Smooth muscle cell (in vitro differentiated cells): ENCODE results near the gene DDX60. TPM values are rescaled to one million over a fixed set of nuclear protein-coding genes. Genes with fewer than 3 reads are reported as not detected.

Source experiments
- DNase-seq: peaks from one replicate; lab custom pipeline; 2025; ENCODE audit not compliant: unreplicated experiment; lab: John Stamatoyannopoulos, UW
- H2AFZ ChIP-seq: fragments of 200-600 bp; sonication (generic); 2 replicates; pipeline ENCODE4 v1.6.0; 2016; ENCODE audit warnings: antibody characterized with exemption, low read depth, mild to moderate bottlenecking
- H3F3A ChIP-seq: fragments of 200-600 bp; sonication (generic); 2 replicates; pipeline ENCODE4 v1.6.0; 2017; ENCODE audit warnings: antibody characterized with exemption, low read depth
- H3K27ac ChIP-seq: fragments of 200-600 bp; sonication (generic); 2 replicates; pipeline ENCODE4 v1.5.1; 2016; ENCODE audit warnings: low read depth, mild to moderate bottlenecking
- H3K27me3 ChIP-seq: fragments of 200-600 bp; sonication (generic); 2 replicates; pipeline ENCODE4 v1.6.1; 2016; ENCODE audit warnings: low read depth, mild to moderate bottlenecking
- H3K36me3 ChIP-seq: fragments of 200-600 bp; sonication (generic); 2 replicates; pipeline ENCODE4 v1.5.1; 2016; ENCODE audit warnings: low read depth
- H3K4me1 ChIP-seq: fragments of 200-600 bp; sonication (generic); 2 replicates; pipeline ENCODE4 v1.5.1; 2016; ENCODE audit warnings: low read depth
- H3K4me2 ChIP-seq: fragments of 200-600 bp; sonication (generic); 2 replicates; pipeline ENCODE4 v1.6.0; 2016; ENCODE audit warnings: mild to moderate bottlenecking
- H3K4me3 ChIP-seq: fragments of 200-600 bp; sonication (generic); 2 replicates; pipeline ENCODE4 v1.5.1; 2016; ENCODE audit warnings: mild to moderate bottlenecking
- H3K79me2 ChIP-seq: fragments of 200-600 bp; sonication (generic); 2 replicates; pipeline ENCODE4 v1.6.0; 2016; ENCODE audit warnings: low read depth, mild to moderate bottlenecking
- H3K9ac ChIP-seq: fragments of 200-600 bp; sonication (generic); 2 replicates; pipeline ENCODE4 v1.6.0; 2016; ENCODE audit warnings: low read depth
- H3K9me3 ChIP-seq: fragments of 200-600 bp; sonication (generic); replicated peaks from 2 replicates; pipeline ENCODE4 v1.5.1; 2016; ENCODE audit warnings: low read depth
- H4K20me1 ChIP-seq: fragments of 200-600 bp; sonication (generic); 2 replicates; pipeline ENCODE4 v1.6.0; 2016; ENCODE audit warnings: low read depth
- CTCF ChIP-seq: fragments of 200-600 bp; sonication (generic); IDR thresholded peaks from 2 replicates; pipeline ENCODE4 v1.5.1; 2017; ENCODE audit warnings: borderline replicate concordance, mild to moderate bottlenecking, antibody characterized with exemption; ENCODE audit not compliant: insufficient read depth, poor library complexity, severe bottlenecking
- WGBS: methylation state at CpG from one replicate; pipeline ENCODE4 v1.1.7; 2016; ENCODE audit warnings: low lambda C conversion rate; 5-methylcytosine and 5-hydroxymethylcytosine counted together
- polyA plus RNA-seq: library from polyadenylated mRNA; unstranded; fragments of >200 nt; fragmentation: Nextera tagmentation; extraction: Ambion mirVana; gene quantifications from 2 replicates; pipeline ENCODE4 v1.2.1, GENCODE V29; 2016
- total RNA-seq: library from RNA; depleted of rRNA; stranded (reverse); fragments of >200 nt; gene quantifications from 2 replicates; pipeline ENCODE4 v1.2.3, GENCODE V29; 2014

Gene DDX60
- total and polyA plus RNA-seq, 2 experiments from 2014 or later = 0.87 to 6.7 TPM

DNA sequence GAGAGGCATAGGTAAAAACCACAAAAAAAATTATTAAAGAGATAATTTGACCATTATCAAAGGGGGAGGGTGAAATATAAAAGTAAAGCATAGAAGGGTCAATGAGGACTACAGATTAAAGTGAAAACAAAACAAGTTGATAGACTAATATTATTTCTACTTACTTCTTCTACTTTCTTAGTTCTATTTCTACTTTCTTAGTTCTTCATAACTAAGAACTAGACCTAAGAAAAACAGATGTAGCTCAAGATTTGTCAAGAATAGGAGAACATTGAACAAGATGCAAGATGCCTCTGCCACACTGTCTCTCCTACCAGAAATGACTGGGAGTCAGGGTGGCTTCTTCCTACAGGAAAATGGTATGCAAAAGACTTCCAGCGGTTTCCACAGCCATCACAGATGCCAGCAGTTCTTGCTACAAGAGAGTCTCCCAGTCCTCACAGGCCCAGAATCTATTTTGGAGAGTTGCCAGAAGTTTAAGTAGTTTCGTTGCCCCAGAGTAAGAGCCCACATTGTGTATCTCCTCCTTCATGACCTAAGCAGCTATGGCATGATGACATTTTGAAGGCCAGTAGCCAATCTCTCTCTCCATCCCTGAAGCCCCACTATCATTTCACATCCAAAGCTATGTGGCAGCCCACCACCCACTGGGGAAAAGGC, 42.9 kb upstream of the DDX60 start:
- no peak overlapping the region for H3K4me2 ChIP-seq
- no peak overlapping the region for H2AFZ ChIP-seq
- DNase-seq = no peak
- H3K9me3 ChIP-seq = no peaks in the 10 kb centered on the region
- no peak overlapping the region for H3K27ac ChIP-seq
- no peak for TF ChIP-seq CTCF
- no peaks in the 10 kb centered on the region for H3K27me3 ChIP-seq
- no peak overlapping the region for H3K9ac ChIP-seq
- H3K4me1 ChIP-seq = no peaks in the 10 kb centered on the region
- no peaks in the 10 kb centered on the region for H3K79me2 ChIP-seq
- no peak overlapping the region for H3K4me3 ChIP-seq
- H3K36me3 ChIP-seq = no peaks in the 10 kb centered on the region
- H3F3A ChIP-seq = no peaks in the 10 kb centered on the region
- 92% methylated on average over 2 of the region's 2 CpGs for WGBS
- H4K20me1 ChIP-seq = no peaks in the 10 kb centered on the region

- Histone ChIP-seq H3K4me3 (no peak overlapping the region), H4K20me1 (no peaks in the 10 kb centered on the region), H3K4me2 (no peak overlapping the region), H3K9me3 (no peaks in the 10 kb centered on the region), H3K79me2 (no peaks in the 10 kb centered on the region), H3K36me3 (no peaks in the 10 kb centered on the region), H2AFZ (no peak overlapping the region), H3K4me1 (no peaks in the 10 kb centered on the region), H3K9ac (no peak overlapping the region), H3K27me3 (no peaks in the 10 kb centered on the region), H3K27ac (no peak overlapping the region), H3F3A (no peaks in the 10 kb centered on the region)
- 76% methylated on average over 2 of the region's 2 CpGs for WGBS
- DNase-seq = no peak
- no peak for TF ChIP-seq CTCF
Measured at GRCh38 chr4:168360271-168360670, 41.7 kb upstream of the DDX60 start.

GRCh38 chr4:168357941-168358340, 39.4 kb upstream of the DDX60 start:
- DNase-seq = no peak
- Histone ChIP-seq H3K36me3 (no peaks in the 10 kb centered on the region), H3F3A (no peaks in the 10 kb centered on the region), H4K20me1 (no peaks in the 10 kb centered on the region), H3K9ac (no peak overlapping the region), H3K4me3 (no peak overlapping the region), H3K27me3 (no peaks in the 10 kb centered on the region), H3K79me2 (no peaks in the 10 kb centered on the region), H3K4me2 (no peak overlapping the region), H2AFZ (no peak overlapping the region), H3K4me1 (no peaks in the 10 kb centered on the region), H3K27ac (no peak overlapping the region), H3K9me3 (no peaks in the 10 kb centered on the region)
- no peak for TF ChIP-seq CTCF
- 47% methylated on average over 2 of the region's 2 CpGs for WGBS

- Histone ChIP-seq H3K36me3 (no peaks in the 10 kb centered on the region), H3K4me3 (no peak overlapping the region), H3K27ac (no peak overlapping the region), H3K4me2 (no peak overlapping the region), H3K27me3 (no peaks in the 10 kb centered on the region), H3F3A (no peaks in the 10 kb centered on the region), H3K9me3 (no peaks in the 10 kb centered on the region), H3K9ac (no peak overlapping the region), H2AFZ (no peak overlapping the region), H4K20me1 (no peaks in the 10 kb centered on the region), H3K79me2 (no peaks in the 10 kb centered on the region), H3K4me1 (no peaks in the 10 kb centered on the region)
- no peak for TF ChIP-seq CTCF
- WGBS = 71% methylated on average over 1 of the region's 1 CpG
- DNase-seq = no peak
Measured at GRCh38 chr4:168353746-168354145, 35.2 kb upstream of the DDX60 start.
